ENCODE measurements around the gene PPP2R2D.

The PPP2R2D gene

DNA sequence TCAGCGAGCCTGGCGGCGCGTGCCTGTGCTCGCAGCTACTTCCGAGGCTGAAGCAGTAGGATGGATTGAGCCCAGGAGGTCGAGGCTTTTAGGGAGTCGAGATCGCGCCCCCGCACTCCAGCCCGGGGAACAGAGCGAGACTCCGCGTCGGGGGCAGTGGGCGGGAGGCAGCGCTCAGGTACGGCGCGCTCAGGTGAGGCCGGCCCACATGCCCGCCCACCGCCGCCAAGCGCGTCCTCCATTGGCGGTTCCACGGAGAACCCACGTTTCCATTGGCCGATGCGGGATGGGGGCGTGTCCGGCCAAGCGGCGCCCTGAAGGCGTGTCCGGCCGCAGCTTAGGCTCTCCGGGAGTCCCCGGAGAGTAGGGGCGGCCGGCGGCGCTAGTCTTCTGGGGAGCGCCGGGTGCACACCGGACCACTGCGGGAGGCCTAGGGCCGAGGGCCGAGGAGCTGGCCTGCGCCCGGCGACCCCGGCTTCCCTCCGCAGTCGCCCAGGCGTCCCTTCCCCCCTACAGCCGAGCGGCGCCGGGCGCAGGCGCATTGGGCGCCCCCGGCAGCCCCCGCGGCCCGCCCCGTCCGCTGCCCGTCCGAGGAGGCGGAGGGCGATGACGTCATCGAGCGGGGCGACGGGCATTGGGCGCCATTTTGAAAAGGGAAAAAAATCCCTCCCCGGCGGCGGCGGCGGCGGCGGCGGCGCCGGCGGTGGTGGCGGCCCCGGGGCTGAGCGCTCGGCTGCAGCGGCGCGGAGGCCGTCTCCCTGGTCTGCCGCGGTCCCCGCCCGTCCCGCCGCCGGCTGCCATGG is at the start of gene PPP2R2D:
TSS of gene PPP2R2D (plus strand) at position 659 of the 803 bp plus-strand sequence. CDS start at position 800, 141 bp downstream.
- peak; percentile 85 to 90 for DNase-seq

GRCh38 chr10:131851346-131851745 is 49.5 kb upstream of the PPP2R2D start:
- no peak for DNase-seq

DNA sequence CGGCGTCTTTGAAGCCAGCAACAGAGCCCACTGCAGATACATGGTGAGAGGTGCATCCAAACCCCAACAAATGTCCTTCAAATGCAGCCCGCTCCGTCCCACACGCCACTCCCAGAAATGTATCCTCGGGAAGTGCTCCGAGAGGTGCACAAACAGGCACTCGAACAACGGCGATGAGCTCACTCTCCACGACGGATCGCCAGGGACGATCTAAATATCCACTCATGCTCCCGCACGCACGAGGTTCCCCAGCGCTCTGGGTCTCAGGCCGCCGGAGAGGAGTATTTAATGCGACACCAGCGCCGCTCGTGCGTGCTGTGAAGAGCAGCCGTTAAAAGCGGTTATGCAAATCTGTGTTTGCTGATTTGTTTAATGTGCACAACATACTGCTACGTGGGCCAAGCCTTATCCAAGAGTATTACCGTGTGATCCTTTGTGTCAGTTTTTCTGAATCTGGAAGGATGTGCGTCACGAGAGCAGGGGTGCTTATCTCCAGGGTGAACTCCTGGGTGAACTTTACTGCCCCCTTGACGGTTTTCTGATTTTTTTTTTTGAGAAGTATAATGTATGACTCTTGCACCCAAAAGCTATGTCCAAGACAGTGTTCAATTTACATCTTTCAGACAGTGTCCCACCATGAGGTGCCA is 48.5 kb upstream of the PPP2R2D start:
- DNase-seq = no peak

DNA sequence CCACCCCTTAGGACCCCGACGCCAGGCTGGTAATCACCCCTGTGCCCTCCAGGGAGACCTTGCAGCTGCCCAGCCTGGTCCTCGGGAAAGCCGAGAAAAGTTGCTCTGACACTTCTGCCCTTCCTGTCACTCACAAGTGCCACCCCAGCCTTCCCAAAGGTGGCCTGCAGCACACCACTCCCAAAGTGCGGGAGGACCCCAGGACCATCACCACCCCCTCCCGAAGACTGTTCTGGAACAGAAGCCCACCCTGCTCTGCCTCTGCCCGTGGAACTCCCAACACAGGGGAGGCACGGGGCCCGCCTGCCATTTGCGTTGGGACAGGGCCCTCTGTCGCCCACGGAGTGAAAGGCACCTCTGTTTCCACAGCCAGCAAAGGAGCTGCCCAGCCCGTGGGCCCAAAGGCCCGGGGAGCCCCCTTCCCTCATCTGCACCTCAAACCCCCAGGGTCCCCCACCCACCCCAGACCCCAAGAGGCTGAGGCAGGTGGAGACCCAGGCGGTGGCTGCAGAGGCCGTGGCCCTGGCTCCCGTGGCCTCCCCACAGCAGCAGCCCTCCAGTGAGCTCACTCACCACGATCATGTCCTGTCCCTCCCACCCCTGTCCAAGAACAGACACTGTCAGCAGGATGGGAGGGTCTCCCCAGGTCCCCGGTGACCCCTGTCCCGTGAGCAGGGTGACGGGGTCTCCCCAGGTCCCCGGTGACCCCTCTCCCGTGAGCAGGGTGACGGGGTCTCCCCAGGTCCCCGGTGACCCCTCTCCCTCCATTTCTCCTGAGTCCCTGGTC is 47.8 kb upstream of the PPP2R2D start:
- DNase-seq = no peak

DNA sequence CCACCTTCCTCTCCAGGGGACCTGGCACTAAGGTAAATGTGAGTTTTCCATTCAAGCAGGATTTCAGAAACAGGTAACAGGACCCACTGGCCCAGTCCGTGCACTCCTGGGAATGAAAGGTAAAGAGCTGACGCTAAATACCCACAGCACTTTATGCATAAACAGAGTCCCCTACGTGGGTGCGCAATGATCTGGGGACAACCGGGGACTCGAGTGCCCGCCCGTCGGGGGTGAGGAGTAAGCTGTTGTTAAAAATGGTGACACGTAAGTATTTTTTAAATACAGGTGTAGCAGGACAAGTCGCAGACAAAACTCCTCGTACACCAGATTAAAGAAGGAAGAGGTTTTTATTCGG is 47.2 kb upstream of the PPP2R2D start:
- DNase-seq = no peak

DNA sequence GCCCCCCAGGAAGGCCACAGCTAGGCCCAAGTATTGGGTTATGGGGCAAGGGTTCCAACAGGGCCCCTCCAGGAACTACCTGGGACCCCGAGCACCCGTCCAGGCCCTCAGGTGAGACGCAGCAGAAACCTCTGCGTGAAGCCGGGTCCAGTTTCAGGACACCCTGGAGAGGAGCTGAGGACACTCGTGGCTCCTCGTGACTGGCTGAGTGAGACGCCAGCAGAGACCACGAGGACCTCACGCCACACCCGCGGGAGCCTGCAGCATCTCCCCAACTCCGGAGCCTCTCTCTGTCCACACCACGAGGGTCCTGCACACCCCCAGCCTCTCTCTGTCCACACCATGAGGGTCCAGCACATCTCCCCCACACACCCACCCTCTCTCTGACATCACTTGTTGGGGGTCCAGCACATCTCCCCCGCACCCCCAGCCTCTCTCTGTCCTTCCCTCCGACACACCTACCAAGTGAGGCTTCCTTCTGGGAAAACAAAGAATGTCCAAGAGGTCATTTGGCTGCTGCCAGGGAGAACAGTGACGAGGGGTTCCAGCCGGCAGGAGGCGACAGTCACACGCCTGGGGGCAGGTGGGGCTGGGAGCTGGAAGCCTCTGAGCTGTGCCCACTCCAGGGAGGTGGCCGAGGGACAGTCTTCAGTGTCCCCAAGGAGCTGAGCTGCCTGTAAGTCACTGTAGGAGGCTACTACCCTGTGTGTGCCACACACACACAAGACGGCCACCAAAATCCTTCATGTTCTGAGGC is 46.1 kb upstream of the PPP2R2D start:
- no peak for DNase-seq

DNA sequence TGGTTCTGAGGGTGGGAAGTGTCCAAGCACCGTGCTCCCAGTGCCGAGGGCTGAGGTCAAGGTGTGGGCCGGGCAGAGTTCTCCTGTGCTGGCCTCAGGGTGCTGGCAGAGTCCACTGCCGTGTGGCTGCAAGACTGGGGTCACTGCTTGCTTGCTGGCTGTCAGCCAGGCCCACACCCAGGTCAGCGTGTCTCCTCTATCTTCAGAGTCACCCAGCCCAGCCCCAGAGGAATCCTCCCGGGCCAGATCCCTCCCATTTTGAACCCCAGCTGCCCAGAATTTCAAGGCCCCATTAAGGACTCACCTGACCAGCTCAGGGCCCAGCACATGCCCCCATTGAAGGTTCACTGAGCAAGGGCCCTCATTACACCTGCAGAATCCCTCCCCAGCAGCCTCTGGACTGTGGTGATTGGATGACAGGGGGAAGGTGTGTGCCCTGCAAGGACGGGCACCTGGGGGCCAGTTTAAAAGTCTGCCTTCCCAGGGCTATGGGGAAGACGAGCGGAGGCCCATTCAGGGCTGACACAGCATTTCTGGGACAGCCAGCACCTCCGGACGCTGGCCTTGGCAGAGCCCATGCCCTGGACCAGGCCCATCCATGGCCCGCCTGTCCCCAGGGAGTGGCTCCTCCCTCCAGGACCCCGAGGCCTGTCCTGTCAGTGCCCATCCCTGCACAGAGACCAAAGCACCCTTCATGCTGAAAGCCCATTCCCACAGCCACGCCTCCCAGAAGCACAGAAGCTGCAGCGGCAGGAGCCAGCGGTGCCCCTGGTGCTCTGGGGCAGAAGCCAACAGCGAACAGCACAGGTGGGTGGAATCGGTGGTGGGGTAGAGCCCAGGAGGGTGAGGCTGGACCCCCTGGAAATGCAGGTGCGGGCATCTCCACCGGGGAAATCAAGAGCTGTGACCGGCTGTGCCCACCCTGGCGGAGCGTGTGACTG is 45.1 kb upstream of the PPP2R2D start:
- DNase-seq = no peak

GRCh38 chr10:131856441-131857094 is 44.2 kb upstream of the PPP2R2D start:
- DNase-seq = no peak

- no peak for DNase-seq
Measured at GRCh38 chr10:131857156-131858117, 43.4 kb upstream of the PPP2R2D start.

GRCh38 chr10:131858118-131858515 is 42.7 kb upstream of the PPP2R2D start:
- no peak for DNase-seq

GRCh38 chr10:131858583-131859340 is 42.0 kb upstream of the PPP2R2D start:
- DNase-seq = no peak

DNA sequence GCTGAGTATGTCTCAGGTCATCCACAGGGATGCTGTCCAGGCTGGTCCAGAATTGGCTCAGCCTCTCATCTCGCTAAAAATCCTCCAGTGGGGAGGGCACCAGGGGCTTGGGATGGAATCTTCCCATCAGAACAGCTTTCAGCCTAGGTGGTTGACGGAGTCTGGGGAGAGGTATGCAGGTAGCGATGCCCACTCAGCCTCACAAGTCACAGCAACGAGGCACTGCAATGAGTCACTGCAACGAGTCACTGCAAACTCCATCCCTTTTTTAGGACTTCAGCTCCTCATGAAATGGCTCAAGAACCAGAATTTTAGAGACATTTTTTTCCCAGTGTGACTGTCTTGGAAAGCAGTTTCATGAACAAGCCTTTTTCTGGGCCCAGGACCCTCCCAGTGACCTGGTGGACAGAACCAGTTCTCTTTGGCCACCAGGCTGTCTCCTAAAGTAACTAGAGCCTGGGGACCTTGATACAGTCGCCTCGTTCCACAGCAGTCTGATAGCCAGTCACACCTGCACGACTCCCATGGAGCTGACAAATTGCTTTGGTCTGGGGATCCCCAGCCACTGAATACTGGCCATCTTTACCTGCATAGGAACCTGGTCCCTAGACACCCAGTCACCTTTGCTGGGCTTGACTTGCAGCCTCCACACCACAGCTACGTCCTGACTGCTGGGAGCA is 41.3 kb upstream of the PPP2R2D start:
- DNase-seq = no peak

- no peak for DNase-seq
Measured at GRCh38 chr10:131860311-131860710, 40.5 kb upstream of the PPP2R2D start.

- no peak for DNase-seq
Measured at GRCh38 chr10:131860806-131861440, 39.9 kb upstream of the PPP2R2D start.

GRCh38 chr10:131862548-131862947 is 38.3 kb upstream of the PPP2R2D start:
- no peak for DNase-seq

DNA sequence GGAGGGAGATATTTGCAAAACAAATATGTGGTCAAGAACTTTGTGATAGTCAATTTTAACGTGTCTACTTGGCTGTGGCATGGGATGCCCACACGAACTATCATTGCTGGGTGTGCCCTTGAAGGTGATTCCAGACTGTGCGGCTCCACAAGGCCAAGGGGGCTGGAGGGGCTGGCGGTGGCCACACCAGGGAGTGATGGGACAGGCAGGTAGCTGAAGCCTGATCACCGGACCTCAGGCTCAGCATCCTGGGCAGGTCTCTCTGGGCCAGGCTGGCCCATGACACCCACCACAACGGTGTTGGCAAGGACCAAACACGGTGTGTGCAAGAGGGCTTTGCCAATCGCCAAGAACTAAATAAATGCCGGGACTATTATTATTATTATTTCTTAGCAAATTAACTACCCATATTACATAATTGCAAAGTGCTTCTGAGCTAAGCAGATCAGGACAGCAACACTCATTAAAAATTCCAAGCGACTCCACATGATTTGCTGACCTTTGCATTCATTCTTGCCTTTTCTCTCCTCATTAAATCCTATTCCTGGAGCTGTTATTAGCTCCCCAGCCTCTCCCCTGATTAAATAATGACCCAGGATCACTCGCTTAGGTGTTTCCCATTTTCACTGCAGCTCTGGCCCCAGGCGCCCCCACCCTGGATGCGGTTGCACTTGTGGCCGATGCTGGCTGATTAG is 35.4 kb upstream of the PPP2R2D start:
- DNase-seq = no peak

- DNase-seq = no peak
Measured at GRCh38 chr10:131866673-131867072, 34.1 kb upstream of the PPP2R2D start.

Data from SHP77 (cell line).